Kidney epithelial cell (primary cell): Measurements from ENCODE around the gene RASAL1. TPM values are rescaled to one million over a fixed set of nuclear protein-coding genes. Genes with fewer than 3 reads are reported as not detected.

Source experiments
- DNase-seq: peaks from one replicate; pipeline ENCODE4 v3.0.0-alpha.2; 2010; ENCODE audit warnings: low read depth
- H3K27me3 ChIP-seq: 2 replicates; pipeline ENCODE4 v1.6.0; 2011; ENCODE audit warnings: low read length; ENCODE audit not compliant: control insufficient read depth, insufficient read depth
- H3K36me3 ChIP-seq: 2 replicates; pipeline ENCODE4 v1.5.1; 2011; ENCODE audit warnings: low read length; ENCODE audit not compliant: control insufficient read depth, insufficient read depth
- H3K4me3 ChIP-seq: 2 replicates; pipeline ENCODE4 v1.5.1; 2011; ENCODE audit warnings: low read depth, mild to moderate bottlenecking, control low read depth, low read length
- total RNA-seq: library from RNA; depleted of rRNA; stranded (reverse); fragments of >200 nt; gene quantifications from 2 replicates; pipeline ENCODE4 v1.2.3, GENCODE V29; 2015
- TF ChIP-seq, protein P1 (sequence below): IDR thresholded peaks from 2 replicates; pipeline ENCODE4 v1.5.1; 2011; ENCODE audit warnings: mild to moderate bottlenecking, moderate library complexity, low read length, control low read depth, inconsistent platforms; ENCODE audit not compliant: insufficient read depth, poor library complexity, severe bottlenecking

Gene RASAL1
- total RNA-seq, 1 donor from 2014 or later = 1.1 TPM

DNA sequence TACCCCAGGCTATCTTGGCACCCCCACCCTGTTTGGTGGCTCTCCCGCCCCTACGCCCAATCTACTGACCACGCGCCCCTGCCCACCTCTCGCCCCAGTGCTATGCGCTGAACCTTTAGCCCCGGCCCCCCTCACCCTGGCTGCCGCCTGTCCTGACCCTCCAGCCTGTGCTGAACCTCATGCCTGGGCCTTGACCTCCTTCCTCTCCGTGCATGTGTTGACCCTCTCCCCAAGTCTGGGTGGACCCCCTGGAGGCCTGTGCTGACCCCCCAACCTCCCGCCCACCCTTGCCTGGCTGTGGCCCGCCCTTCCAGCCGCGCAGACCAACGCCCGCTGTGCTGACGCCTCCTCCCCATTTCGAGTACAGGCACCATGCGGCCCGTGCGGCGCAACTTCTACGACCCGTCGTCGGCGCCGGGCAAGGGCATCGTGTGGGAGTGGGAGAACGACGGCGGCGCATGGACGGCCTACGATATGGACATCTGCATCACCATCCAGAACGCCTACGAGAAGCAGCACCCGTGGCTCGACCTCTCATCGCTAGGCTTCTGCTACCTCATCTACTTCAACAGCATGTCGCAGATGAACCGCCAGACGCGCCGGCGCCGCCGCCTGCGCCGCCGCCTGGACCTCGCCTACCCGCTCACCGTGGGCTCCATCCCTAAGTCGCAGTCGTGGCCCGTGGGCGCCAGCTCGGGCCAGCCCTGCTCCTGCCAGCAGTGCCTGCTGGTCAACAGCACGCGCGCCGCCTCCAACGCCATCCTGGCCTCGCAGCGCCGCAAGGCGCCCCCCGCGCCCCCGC, 58.3 kb downstream of the RASAL1 start:
- DNase-seq = no peak
- Histone ChIP-seq H3K4me3 (no peak overlapping the region), H3K36me3 (no peaks in the 10 kb centered on the region), H3K27me3 (peaks cover 29% of the 10 kb centered on the region)
- TF ChIP-seq, protein P1, sequence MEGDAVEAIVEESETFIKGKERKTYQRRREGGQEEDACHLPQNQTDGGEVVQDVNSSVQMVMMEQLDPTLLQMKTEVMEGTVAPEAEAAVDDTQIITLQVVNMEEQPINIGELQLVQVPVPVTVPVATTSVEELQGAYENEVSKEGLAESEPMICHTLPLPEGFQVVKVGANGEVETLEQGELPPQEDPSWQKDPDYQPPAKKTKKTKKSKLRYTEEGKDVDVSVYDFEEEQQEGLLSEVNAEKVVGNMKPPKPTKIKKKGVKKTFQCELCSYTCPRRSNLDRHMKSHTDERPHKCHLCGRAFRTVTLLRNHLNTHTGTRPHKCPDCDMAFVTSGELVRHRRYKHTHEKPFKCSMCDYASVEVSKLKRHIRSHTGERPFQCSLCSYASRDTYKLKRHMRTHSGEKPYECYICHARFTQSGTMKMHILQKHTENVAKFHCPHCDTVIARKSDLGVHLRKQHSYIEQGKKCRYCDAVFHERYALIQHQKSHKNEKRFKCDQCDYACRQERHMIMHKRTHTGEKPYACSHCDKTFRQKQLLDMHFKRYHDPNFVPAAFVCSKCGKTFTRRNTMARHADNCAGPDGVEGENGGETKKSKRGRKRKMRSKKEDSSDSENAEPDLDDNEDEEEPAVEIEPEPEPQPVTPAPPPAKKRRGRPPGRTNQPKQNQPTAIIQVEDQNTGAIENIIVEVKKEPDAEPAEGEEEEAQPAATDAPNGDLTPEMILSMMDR = no peak

DNA sequence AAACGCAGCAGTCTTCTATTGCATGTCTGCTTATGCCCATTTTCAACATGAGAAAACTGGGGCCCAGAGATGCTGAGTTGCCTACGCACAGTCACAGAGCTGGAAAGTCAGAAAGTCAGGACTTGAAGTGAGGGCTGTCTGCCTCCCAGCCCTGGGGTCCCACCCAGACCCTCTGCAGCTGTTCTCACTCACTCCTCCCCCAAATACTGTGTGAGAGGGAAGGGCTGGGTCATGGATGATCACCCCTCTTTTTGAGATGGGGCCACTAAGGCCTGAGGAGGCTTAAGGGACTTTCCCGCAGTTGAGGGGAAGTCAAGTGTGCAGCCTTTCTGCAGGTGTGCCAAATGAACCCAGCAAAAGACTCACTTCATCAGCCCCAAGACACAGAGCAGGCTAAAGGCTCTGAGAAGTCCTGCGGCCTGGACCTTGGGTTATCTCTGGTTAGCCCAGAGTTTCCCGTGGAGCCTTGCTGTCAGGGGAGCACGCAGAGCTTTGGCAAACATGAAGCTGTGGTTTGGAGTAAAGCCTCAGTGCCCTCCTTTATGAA, 60.4 kb downstream of the RASAL1 start:
- H3K36me3 ChIP-seq = no peaks in the 10 kb centered on the region
- H3K27me3 ChIP-seq = peaks cover 26% of the 10 kb centered on the region
- no peak overlapping the region for H3K4me3 ChIP-seq
- DNase-seq = no peak
- TF ChIP-seq, protein P1 = no peak

GRCh38 chr12:113073586-113073985, 62.0 kb downstream of the RASAL1 start:
- Histone ChIP-seq H3K4me3 (no peak overlapping the region), H3K27me3 (peaks cover 15% of the 10 kb centered on the region), H3K36me3 (no peaks in the 10 kb centered on the region)
- TF ChIP-seq, protein P1 = no peak
- DNase-seq = no peak

GRCh38 chr12:113072136-113072535, 63.4 kb downstream of the RASAL1 start:
- TF ChIP-seq, protein P1 = no peak
- DNase-seq = no peak
- no peaks in the 10 kb centered on the region for H3K36me3 ChIP-seq
- H3K27me3 ChIP-seq = peaks cover 8% of the 10 kb centered on the region
- no peak overlapping the region for H3K4me3 ChIP-seq

DNA sequence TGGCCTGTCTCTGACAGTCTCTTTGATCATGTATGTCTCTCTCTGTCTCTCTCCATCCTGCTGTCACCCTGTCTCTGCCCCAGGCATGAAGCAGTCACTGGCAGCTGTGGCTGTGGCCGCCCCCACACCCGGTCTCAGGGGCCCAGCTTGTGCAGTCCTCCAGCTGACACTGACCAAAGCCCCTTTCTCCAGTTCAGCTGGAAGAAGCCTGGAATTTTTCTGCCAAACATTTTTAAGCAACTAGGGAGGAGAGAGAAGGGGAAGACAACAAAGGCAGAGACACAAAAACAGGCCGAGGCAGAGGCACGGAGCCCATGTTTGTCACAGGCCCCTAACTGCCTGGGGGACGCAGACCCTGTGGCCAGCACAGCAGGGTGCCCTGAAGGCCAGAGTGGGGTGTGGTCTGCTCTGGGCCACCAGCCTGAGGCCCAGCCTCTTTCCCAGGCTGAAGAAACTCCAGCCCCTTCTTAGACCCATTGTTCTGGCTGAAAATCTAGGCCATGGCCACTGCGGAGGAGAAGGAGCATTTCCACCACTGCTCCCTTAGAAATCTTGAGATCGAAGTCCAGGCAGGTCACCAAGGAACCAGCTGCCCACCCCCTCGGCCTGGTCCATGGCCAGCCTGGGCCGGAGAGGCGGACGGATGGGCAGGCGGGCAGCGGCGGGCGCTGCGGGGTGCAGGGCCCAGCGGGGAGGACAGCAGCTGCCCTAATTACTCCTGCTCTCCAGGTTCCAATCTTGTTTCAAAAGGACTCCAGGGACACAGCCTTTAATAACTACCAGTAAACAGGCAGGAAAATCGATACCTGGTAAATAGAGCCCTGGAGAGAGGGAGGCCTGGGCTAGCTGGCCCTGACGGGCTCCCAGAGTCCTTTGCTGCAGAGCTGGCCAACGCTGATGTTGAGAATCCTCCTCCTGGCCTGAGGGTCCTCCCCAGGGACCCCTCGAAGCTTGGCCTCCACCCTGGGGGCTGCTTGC, 64.1 kb downstream of the RASAL1 start:
- no peaks in the 10 kb centered on the region for H3K36me3 ChIP-seq
- H3K27me3 ChIP-seq = peaks cover 8% of the 10 kb centered on the region
- TF ChIP-seq, protein P1 = no peak
- no peak for DNase-seq
- H3K4me3 ChIP-seq = no peak overlapping the region
